Lower leg skin (tissue), 4 donors: Measurements from ENCODE around the gene KCNMA1. TPM values are rescaled to one million over a fixed set of nuclear protein-coding genes. Genes with fewer than 3 reads are reported as not detected.

Experiments
- DNase-seq, 2 donors: peaks; one replicate each; pipeline ENCODE4 v3.0.0-alpha.2; 2019; ENCODE audit warnings: low spot score in 2 of 2
- H3K4me3 ChIP-seq: fragments of 200-600 bp; sonication (generic); 2 replicates; pipeline ENCODE4 v1.5.1; 2017; ENCODE audit warnings: mild to moderate bottlenecking, low read depth; ENCODE audit not compliant: poor library complexity, severe bottlenecking
- POLR2A ChIP-seq, 2 donors: fragments of 450-650 bp; IDR thresholded peaks; one replicate each; pipeline ENCODE4 v1.6.1; 2016 to 2017; ENCODE audit warnings: antibody characterized with exemption in 2 of 2, mild to moderate bottlenecking in 1 of 2, moderate library complexity in 1 of 2
- WGBS, 2 donors: methylation state at CpG; one replicate each; pipeline ENCODE4 v1.1.5; 2018; 5-methylcytosine and 5-hydroxymethylcytosine counted together
- intact Hi-C: fragments of 100-400 bp; cut with DNase I; formaldehyde crosslinking; loops from one replicate; pipeline ENCODE4 v1.15.0; 2023; ENCODE audit warnings: low total_unique reads
- total RNA-seq, 4 donors: library from RNA; depleted of rRNA; stranded (reverse); fragments of >200 nt; gene quantifications; one replicate each; pipeline ENCODE4 v1.1.0, GENCODE V29; 2016
- TF ChIP-seq, protein P1 (sequence below), 3 donors: fragments of 450-650 bp; IDR thresholded peaks; one replicate each; pipeline ENCODE4 v1.5.1; 2016; ENCODE audit warnings: antibody characterized with exemption in 3 of 3, mild to moderate bottlenecking in 3 of 3, moderate library complexity in 2 of 3

KCNMA1 gene
- total RNA-seq, 4 donors from 2014 or later = 4.1 to 9.9 (median 6.5) TPM

DNA sequence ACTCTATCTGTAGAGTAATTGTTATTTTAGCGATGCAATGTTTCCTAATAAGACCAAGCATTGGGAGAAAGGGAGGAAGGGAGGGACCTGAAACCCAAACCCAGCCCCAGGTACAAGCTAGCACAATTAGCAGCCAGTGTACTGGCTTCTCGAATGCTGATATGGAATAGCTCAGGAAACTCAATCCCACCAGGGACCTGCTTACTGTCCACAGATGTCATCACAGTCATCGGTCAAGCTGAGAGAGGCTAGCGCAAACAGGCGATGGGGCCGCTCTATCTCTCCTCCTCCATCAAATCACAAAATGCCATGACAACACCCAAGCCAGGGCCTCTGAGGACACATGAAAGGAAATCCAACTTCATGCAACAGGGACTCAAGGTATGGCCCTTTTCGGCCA, 192.1 kb downstream of the KCNMA1 start:
- H3K4me3 ChIP-seq = no peak overlapping the region
- WGBS, 2 donors = 95 to 98% methylated on average over 7 of the region's 7 CpGs
- DNase-seq = no peak
- intact Hi-C loops = no loop called here
- TF ChIP-seq POLR2A (IDR thresholded peaks at IDR 0.05) = no peak
- TF ChIP-seq, protein P1, sequence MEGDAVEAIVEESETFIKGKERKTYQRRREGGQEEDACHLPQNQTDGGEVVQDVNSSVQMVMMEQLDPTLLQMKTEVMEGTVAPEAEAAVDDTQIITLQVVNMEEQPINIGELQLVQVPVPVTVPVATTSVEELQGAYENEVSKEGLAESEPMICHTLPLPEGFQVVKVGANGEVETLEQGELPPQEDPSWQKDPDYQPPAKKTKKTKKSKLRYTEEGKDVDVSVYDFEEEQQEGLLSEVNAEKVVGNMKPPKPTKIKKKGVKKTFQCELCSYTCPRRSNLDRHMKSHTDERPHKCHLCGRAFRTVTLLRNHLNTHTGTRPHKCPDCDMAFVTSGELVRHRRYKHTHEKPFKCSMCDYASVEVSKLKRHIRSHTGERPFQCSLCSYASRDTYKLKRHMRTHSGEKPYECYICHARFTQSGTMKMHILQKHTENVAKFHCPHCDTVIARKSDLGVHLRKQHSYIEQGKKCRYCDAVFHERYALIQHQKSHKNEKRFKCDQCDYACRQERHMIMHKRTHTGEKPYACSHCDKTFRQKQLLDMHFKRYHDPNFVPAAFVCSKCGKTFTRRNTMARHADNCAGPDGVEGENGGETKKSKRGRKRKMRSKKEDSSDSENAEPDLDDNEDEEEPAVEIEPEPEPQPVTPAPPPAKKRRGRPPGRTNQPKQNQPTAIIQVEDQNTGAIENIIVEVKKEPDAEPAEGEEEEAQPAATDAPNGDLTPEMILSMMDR (IDR thresholded peaks at IDR 0.05) = no peak

GRCh38 chr10:77444041-77444440, 193.6 kb downstream of the KCNMA1 start:
- intact Hi-C loops = no loop called here
- H3K4me3 ChIP-seq = no peak overlapping the region
- no peak for DNase-seq
- TF ChIP-seq, protein P1 (IDR thresholded peaks at IDR 0.05) = no peak
- TF ChIP-seq POLR2A (IDR thresholded peaks at IDR 0.05) = no peak
- WGBS, 2 donors = 74% methylated on average over 2 of the region's 2 CpGs

GRCh38 chr10:77442699-77443189, 194.9 kb downstream of the KCNMA1 start:
- TF ChIP-seq, protein P1 (IDR thresholded peaks at IDR 0.05) = no peak
- TF ChIP-seq POLR2A (IDR thresholded peaks at IDR 0.05) = no peak
- intact Hi-C loops = no loop called here
- no peak overlapping the region for H3K4me3 ChIP-seq
- no peak for DNase-seq
- 81 to 84% methylated on average over 6 of the region's 6 CpGs for WGBS, 2 donors

- TF ChIP-seq, protein P1 (IDR thresholded peaks at IDR 0.05) = no peak
- no peak for TF ChIP-seq POLR2A (IDR thresholded peaks at IDR 0.05)
- no peak overlapping the region for H3K4me3 ChIP-seq
- intact Hi-C loops = no loop called here
- DNase-seq = no peak
- 76 to 82% methylated on average over 8 of the region's 8 CpGs for WGBS, 2 donors
These were observed 196.0 kb downstream of the KCNMA1 start for GRCh38 chr10:77441353-77442166.

GRCh38 chr10:77436257-77436975, 201.2 kb downstream of the KCNMA1 start:
- no peak for DNase-seq
- no peak overlapping the region for H3K4me3 ChIP-seq
- intact Hi-C loops = no loop called here
- 74 to 82% methylated on average over 3 of the region's 3 CpGs for WGBS, 2 donors
- TF ChIP-seq, protein P1 (IDR thresholded peaks at IDR 0.05) = no peak
- no peak for TF ChIP-seq POLR2A (IDR thresholded peaks at IDR 0.05)
